K562 (cell line): Measurements from ENCODE around the gene MYLIP. TPM values are rescaled to one million over a fixed set of nuclear protein-coding genes. Genes with fewer than 3 reads are reported as not detected.

ENCODE experiments used
- ATAC-seq: fragments of 200-7000 bp; cut with Tn5 transposase; 3 replicates; pipeline ENCODE4 v1.9.1; 2020; ENCODE audit warnings: moderate library complexity
- BruUV-seq: library from RNA; stranded (reverse); fragments of 400-500 nt; replicated peaks from 2 replicates; lab custom pipeline; 2021; lab: Mats Ljungman, UMichigan
- CTCF ChIA-PET: fragments of 300-600 bp; formaldehyde crosslinking; extraction: SDS; loops from one replicate; lab custom pipeline; 2021; ENCODE audit warnings: low intra/inter-chr PET ratio; lab: Yijun Ruan, JAX
- POLR2A ChIA-PET: fragments of 300-600, 350-650 bp; sonication (Branson Sonifier 250); formaldehyde crosslinking; extraction: SDS; loops from one replicate; lab custom pipeline; 2021; ENCODE audit warnings: antibody characterized with exemption, inconsistent platforms; lab: Yijun Ruan, JAX
- DNase-seq, 4 experiments: peaks; one replicate each; pipeline versions ENCODE4 v3.0.0 to v3.0.0-alpha.2; 2011 to 2018; ENCODE audit warnings: low spot score in 3 of 4, mixed read lengths in 3 of 4; ENCODE audit errors: extremely low read depth in 1 of 4
- FAIRE-seq: peaks from 2 replicates; lab custom pipeline; 2011; peaks lifted over from hg19 to GRCh38; lab: Jason Lieb, UNC
- H2AFZ ChIP-seq: 2 replicates; pipeline ENCODE4 v1.6.0; 2011; ENCODE audit warnings: low read depth, low read length, control low read depth, inconsistent platforms
- H3K27ac ChIP-seq: fragments of 200-600 bp; 3 replicates; pipeline ENCODE4 v1.8.0; 2011; ENCODE audit warnings: low read depth, mild to moderate bottlenecking, control low read depth, inconsistent platforms, low read length, moderate library complexity, mixed read lengths; ENCODE audit errors: extremely low read depth
- H3K27me3 ChIP-seq, 2 experiments: fragments of 300-600 bp in 1 of 2; 2 replicates in 1 of 2; 3 replicates in 1 of 2; pipeline versions ENCODE4 v1.6.0 to v1.8.0; 2011; ENCODE audit warnings: inconsistent platforms in 2 of 2, low read length in 2 of 2, mild to moderate bottlenecking in 1 of 2, mixed read lengths in 1 of 2, moderate library complexity in 1 of 2; ENCODE audit not compliant: control insufficient read depth in 2 of 2, insufficient read depth in 2 of 2
- H3K36me3 ChIP-seq: fragments of 300-600 bp; 3 replicates; pipeline ENCODE4 v1.8.0; 2011; ENCODE audit warnings: mild to moderate bottlenecking, low read length, inconsistent platforms; ENCODE audit not compliant: control insufficient read depth, insufficient read depth
- H3K4me1 ChIP-seq, 2 experiments: fragments of 200-600 bp in 1 of 2; replicated peaks in 1 of 2; 2 replicates in 1 of 2; 3 replicates in 1 of 2; pipeline versions ENCODE4 v1.5.1 to v1.8.0; 2011; ENCODE audit warnings: inconsistent platforms in 2 of 2, low read length in 2 of 2, mild to moderate bottlenecking in 1 of 2, mixed read lengths in 1 of 2, moderate library complexity in 1 of 2; ENCODE audit not compliant: control insufficient read depth in 2 of 2, insufficient read depth in 2 of 2
- H3K4me2 ChIP-seq: 2 replicates; pipeline ENCODE4 v1.6.1; 2011; ENCODE audit warnings: low read length, control low read depth, inconsistent platforms, mixed read lengths; ENCODE audit not compliant: insufficient read depth
- H3K4me3 ChIP-seq: fragments of 200-600 bp; sonication (generic), shearing (Covaris generic); 2 replicates; pipeline ENCODE4 v1.5.1; 2016; ENCODE audit warnings: control low read depth, inconsistent platforms
- H3K79me2 ChIP-seq: fragments of 200-600 bp; 3 replicates; pipeline ENCODE4 v1.8.0; 2011; ENCODE audit warnings: low read length, inconsistent platforms; ENCODE audit not compliant: control insufficient read depth, insufficient read depth
- H3K9ac ChIP-seq, 2 experiments: 2 replicates each; pipeline versions ENCODE4 v1.6.0 to v1.6.1; 2011; ENCODE audit warnings: low read depth in 2 of 2, low read length in 2 of 2, control low read depth in 1 of 2, inconsistent platforms in 1 of 2, mild to moderate bottlenecking in 1 of 2, mixed read lengths in 1 of 2; ENCODE audit not compliant: insufficient read depth in 1 of 2
- H3K9me1 ChIP-seq: one replicate; pipeline ENCODE4 v1.6.0; 2011; ENCODE audit warnings: inconsistent platforms, mild to moderate bottlenecking, low read length, moderate library complexity; ENCODE audit not compliant: control insufficient read depth, insufficient read depth
- H3K9me3 ChIP-seq: replicated peaks from 2 replicates; pipeline ENCODE4 v1.5.1; 2011; ENCODE audit warnings: low read depth, low read length, inconsistent platforms; ENCODE audit not compliant: control insufficient read depth, insufficient read depth
- H4K20me1 ChIP-seq: replicated peaks from 2 replicates; pipeline ENCODE4 v1.6.1; 2011; ENCODE audit warnings: low read length, inconsistent platforms, mixed read lengths; ENCODE audit not compliant: control insufficient read depth, insufficient read depth
- CHD1 ChIP-seq: fragments of 200-600 bp; sonication (generic); IDR thresholded peaks from one replicate; pipeline ENCODE4 v1.6.1; 2012; ENCODE audit warnings: mild to moderate bottlenecking, moderate library complexity, low read length, inconsistent platforms
- FOXK1 ChIP-seq: sonication (generic); formaldehyde crosslinking; IDR thresholded peaks from 2 replicates; pipeline ENCODE4 v1.8.0; 2022; ENCODE audit warnings: missing genetic modification reagents, mild to moderate bottlenecking, borderline replicate concordance
- HNRNPL ChIP-seq: fragments of 200-400 bp; formaldehyde crosslinking; IDR thresholded peaks from 2 replicates; pipeline ENCODE4 v1.6.1; 2017; ENCODE audit warnings: low read depth, mild to moderate bottlenecking, low read length
- MTF1 ChIP-seq: fragments of 250-450 bp; sonication (Bioruptor Pico); IDR thresholded peaks from 2 replicates; pipeline ENCODE4 v1.9.0; 2021; ENCODE audit warnings: moderate library complexity, mild to moderate bottlenecking, inconsistent platforms, borderline replicate concordance
- PCBP2 ChIP-seq: fragments of 200-400 bp; formaldehyde crosslinking; IDR thresholded peaks from 2 replicates; pipeline ENCODE4 v1.6.1; 2018; ENCODE audit warnings: low read length, low read depth, mild to moderate bottlenecking, moderate library complexity; ENCODE audit not compliant: poor library complexity, severe bottlenecking
- PHTF2 ChIP-seq: fragments of 250-450 bp; sonication (Bioruptor Pico); IDR thresholded peaks from 2 replicates; pipeline ENCODE4 v1.5.0; 2021; ENCODE audit warnings: mild to moderate bottlenecking
- PTBP1 ChIP-seq: fragments of 200-400 bp; formaldehyde crosslinking; IDR thresholded peaks from 2 replicates; pipeline ENCODE4 v1.6.1; 2017; ENCODE audit warnings: low read depth, low read length
- PURB ChIP-seq: sonication (generic); formaldehyde crosslinking; IDR thresholded peaks from 2 replicates; pipeline ENCODE4 v1.9.0; 2021; ENCODE audit warnings: low read depth, mild to moderate bottlenecking, missing genetic modification reagents
- TAF7 ChIP-seq: fragments of 450-650 bp; IDR thresholded peaks from 2 replicates; pipeline ENCODE4 v1.6.1; 2016; ENCODE audit warnings: missing genetic modification characterization, missing compliant biosample characterization
- TSC22D4 ChIP-seq: fragments of 450-650 bp; IDR thresholded peaks from 2 replicates; pipeline ENCODE4 v1.6.1; 2016; ENCODE audit warnings: missing genetic modification characterization, missing biosample characterization, control low read depth
- ZBED1 ChIP-seq: IDR thresholded peaks from 2 replicates; pipeline ENCODE4 v1.6.1; 2014
- ZNF24 ChIP-seq: fragments of 450-650 bp; IDR thresholded peaks from 2 replicates; pipeline ENCODE4 v1.6.1; 2016
- ZNF274 ChIP-seq: IDR thresholded peaks from 2 replicates; pipeline ENCODE4 v1.6.1; 2011; ENCODE audit warnings: low read depth, mild to moderate bottlenecking, low read length, moderate library complexity, borderline replicate concordance
- ZNF347 ChIP-seq: fragments of 450-650 bp; formaldehyde crosslinking; IDR thresholded peaks from 2 replicates; pipeline ENCODE4 v1.4.0; 2020; ENCODE audit warnings: low read depth, mild to moderate bottlenecking, moderate library complexity
- ZNF583 ChIP-seq: fragments of 250-450 bp; sonication (Bioruptor Pico); IDR thresholded peaks from 2 replicates; pipeline ENCODE4 v1.4.0; 2020
- WGBS: fragments of 100-300 bp; shearing (Covaris generic); methylation state at CpG from one replicate; pipeline ENCODE4 v1.1.6; 2016; ENCODE audit warnings: low coverage, mixed read lengths; ENCODE audit not compliant: insufficient coverage; ENCODE audit errors: missing lambda C conversion rate; 5-methylcytosine and 5-hydroxymethylcytosine counted together
- in situ Hi-C: fragments of 300-500 bp; cut with MboI; formaldehyde crosslinking; loops from 4 replicates; pipeline ENCODE4 v1.15.0; 2018; ENCODE audit warnings: inconsistent platforms, mixed read lengths
- intact Hi-C: fragments of 100-400 bp; cut with micrococcal nuclease; formaldehyde crosslinking; loops from 2 replicates; pipeline ENCODE4 v1.14.2; 2022
- polyA plus RNA-seq, 8 experiments: library from polyadenylated mRNA; depleted of rRNA in 4 of 8; stranded (reverse) in 5 of 8; unstranded in 3 of 8; fragments of >200 nt; fragmentation: Nextera tagmentation in 2 of 8; fragmentation: Illumina TruSeq in 1 of 8; extraction: Ambion mirVana in 2 of 8; extraction: Trizol in 1 of 8; gene quantifications; 2 replicates each; pipeline versions ENCODE4 v1.2.1 to v1.2.3, GENCODE V29; 2011 to 2014; ENCODE audit warnings: inconsistent platforms in 1 of 8, missing spikeins in 1 of 8
- total RNA-seq, 7 experiments: library from RNA; depleted of rRNA in 6 of 7; stranded (reverse); fragments of >200 nt in 6 of 7; fragmentation: Illumina TruSeq in 2 of 7; extraction: Trizol in 2 of 7; gene quantifications; 2 replicates each; pipeline versions ENCODE4 v1.2.1 to v1.2.3, GENCODE V29; 2011 to 2021; ENCODE audit warnings: low replicate concordance in 1 of 7
- TF ChIP-seq, protein P1 (sequence below): sonication (generic); formaldehyde crosslinking; IDR thresholded peaks from 2 replicates; pipeline ENCODE4 v1.8.0; 2022; ENCODE audit warnings: missing genetic modification reagents, mild to moderate bottlenecking, borderline replicate concordance
- TF ChIP-seq, protein P2 (sequence below), 2 experiments: fragments of 200-800 bp in 1 of 2; sonication (Bioruptor generic) in 1 of 2; sonication (generic) in 1 of 2; formaldehyde crosslinking in 1 of 2; IDR thresholded peaks in 1 of 2; conservative IDR thresholded peaks in 1 of 2; 2 replicates each; pipeline versions ENCODE4 v1.5.0 to v1.6.1; 2016 to 2020; ENCODE audit warnings: missing compliant biosample characterization in 1 of 2, missing genetic modification characterization in 1 of 2, missing genetic modification reagents in 1 of 2
- TF ChIP-seq, protein P3 (sequence below): sonication (generic); formaldehyde crosslinking; IDR thresholded peaks from 2 replicates; pipeline ENCODE4 v1.4.0; 2020; ENCODE audit warnings: mild to moderate bottlenecking, missing genetic modification reagents

Gene MYLIP
- total and polyA plus RNA-seq, 9 of the 15 experiments (the other 6 are each of a cell fraction or from before 2014, with no cell fraction given) = 10.8 to 43.5 (median 31.5) TPM

DNA sequence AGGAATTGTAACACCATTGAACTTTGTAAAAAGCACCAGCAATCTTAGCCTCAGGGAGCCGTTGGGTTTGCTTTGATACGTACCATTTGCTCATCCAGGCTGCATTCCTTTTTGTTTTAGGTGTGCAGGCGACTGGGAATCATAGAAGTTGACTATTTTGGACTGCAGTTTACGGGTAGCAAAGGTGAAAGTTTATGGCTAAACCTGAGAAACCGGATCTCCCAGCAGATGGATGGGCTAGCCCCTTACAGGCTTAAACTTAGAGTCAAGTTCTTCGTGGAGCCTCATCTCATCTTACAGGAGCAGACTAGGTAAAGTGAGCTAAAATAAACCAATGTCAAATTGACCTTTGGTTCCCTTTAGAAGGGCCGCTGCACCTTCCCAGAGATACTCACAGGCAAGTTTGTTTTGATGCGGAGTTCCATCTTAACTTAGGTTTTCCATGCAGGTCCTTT is 1.6 kb downstream of the MYLIP start:
- CTCF ChIA-PET = interaction anchor here (1.0 to 6.2 kb wide), 3 partner anchors 147 to 438 kb away, joined by 3 to 128 read pairs (median 5); no protein-coding TSS in a partner anchor
- H3K4me3 ChIP-seq = peak overlapping the region; percentile 90
- H3K9me1 ChIP-seq = peaks cover 6% of the 10 kb centered on the region
- peaks cover 20 to 30% of the 10 kb centered on the region in 2 experiments for H3K4me1 ChIP-seq
- 2% methylated on average over 8 of the region's 8 CpGs for WGBS
- H3K27me3 ChIP-seq = no peaks in the 10 kb centered on the region
- H3K79me2 ChIP-seq = peaks cover 66% of the 10 kb centered on the region
- H3K9me3 ChIP-seq = no peaks in the 10 kb centered on the region
- no peak for FAIRE-seq
- BruUV-seq = TSS peak; percentile 70
- intact Hi-C loops (loop anchor here (1.0 to 5.0 kb wide), 3 partner anchors 38 to 234 kb away; no protein-coding TSS in a partner anchor), in situ Hi-C loops (no loop called here)
- peaks cover 56% of the 10 kb centered on the region for H3K36me3 ChIP-seq
- POLR2A ChIA-PET = interaction anchor here (0.6 to 10.6 kb wide), 77 partner anchors 12 to 1887 kb away, joined by 3 to 186 read pairs (median 4); partner anchors contain the start of gene GMPR
- peak; percentile 0; the same call in 1 of the 3 replicates for ATAC-seq
- H2AFZ ChIP-seq = no peak overlapping the region
- peak overlapping the region; percentile 92 for H3K27ac ChIP-seq
- H4K20me1 ChIP-seq = peaks cover 47% of the 10 kb centered on the region
- peak overlapping the region; percentile 73 to 89; a peak in 3 of 4 replicates for H3K9ac ChIP-seq
- H3K4me2 ChIP-seq = peak overlapping the region; percentile 93
- no peak for DNase-seq
- TF ChIP-seq ZNF347 (CRISPR knock-in tag) (no peak), ZNF24 (no peak), TAF7 (tag) (no peak), PCBP2 (no peak), MTF1 (CRISPR knock-in tag) (no peak), HNRNPL (no peak), ZNF583 (CRISPR knock-in tag) (no peak), PHTF2 (CRISPR knock-in tag) (no peak), ZNF274 (no peak), ZBED1 (no peak), PURB (no peak), TSC22D4 (tag) (no peak), CHD1 (peak; percentile 59), PTBP1 (no peak), FOXK1 (CRISPR knock-in tag) (no peak)
- TF ChIP-seq, protein P1, sequence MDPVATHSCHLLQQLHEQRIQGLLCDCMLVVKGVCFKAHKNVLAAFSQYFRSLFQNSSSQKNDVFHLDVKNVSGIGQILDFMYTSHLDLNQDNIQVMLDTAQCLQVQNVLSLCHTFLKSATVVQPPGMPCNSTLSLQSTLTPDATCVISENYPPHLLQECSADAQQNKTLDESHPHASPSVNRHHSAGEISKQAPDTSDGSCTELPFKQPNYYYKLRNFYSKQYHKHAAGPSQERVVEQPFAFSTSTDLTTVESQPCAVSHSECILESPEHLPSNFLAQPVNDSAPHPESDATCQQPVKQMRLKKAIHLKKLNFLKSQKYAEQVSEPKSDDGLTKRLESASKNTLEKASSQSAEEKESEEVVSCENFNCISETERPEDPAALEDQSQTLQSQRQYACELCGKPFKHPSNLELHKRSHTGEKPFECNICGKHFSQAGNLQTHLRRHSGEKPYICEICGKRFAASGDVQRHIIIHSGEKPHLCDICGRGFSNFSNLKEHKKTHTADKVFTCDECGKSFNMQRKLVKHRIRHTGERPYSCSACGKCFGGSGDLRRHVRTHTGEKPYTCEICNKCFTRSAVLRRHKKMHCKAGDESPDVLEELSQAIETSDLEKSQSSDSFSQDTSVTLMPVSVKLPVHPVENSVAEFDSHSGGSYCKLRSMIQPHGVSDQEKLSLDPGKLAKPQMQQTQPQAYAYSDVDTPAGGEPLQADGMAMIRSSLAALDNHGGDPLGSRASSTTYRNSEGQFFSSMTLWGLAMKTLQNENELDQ (CRISPR knock-in tag) = no peak
- TF ChIP-seq, protein P2, sequence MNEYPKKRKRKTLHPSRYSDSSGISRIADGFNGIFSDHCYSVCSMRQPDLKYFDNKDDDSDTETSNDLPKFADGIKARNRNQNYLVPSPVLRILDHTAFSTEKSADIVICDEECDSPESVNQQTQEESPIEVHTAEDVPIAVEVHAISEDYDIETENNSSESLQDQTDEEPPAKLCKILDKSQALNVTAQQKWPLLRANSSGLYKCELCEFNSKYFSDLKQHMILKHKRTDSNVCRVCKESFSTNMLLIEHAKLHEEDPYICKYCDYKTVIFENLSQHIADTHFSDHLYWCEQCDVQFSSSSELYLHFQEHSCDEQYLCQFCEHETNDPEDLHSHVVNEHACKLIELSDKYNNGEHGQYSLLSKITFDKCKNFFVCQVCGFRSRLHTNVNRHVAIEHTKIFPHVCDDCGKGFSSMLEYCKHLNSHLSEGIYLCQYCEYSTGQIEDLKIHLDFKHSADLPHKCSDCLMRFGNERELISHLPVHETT (CRISPR knock-in tag; conservative IDR thresholded peaks at IDR 0.05 in 1 of 2, IDR thresholded peaks at IDR 0.05 in 1 of 2) = no peak
- TF ChIP-seq, protein P3, sequence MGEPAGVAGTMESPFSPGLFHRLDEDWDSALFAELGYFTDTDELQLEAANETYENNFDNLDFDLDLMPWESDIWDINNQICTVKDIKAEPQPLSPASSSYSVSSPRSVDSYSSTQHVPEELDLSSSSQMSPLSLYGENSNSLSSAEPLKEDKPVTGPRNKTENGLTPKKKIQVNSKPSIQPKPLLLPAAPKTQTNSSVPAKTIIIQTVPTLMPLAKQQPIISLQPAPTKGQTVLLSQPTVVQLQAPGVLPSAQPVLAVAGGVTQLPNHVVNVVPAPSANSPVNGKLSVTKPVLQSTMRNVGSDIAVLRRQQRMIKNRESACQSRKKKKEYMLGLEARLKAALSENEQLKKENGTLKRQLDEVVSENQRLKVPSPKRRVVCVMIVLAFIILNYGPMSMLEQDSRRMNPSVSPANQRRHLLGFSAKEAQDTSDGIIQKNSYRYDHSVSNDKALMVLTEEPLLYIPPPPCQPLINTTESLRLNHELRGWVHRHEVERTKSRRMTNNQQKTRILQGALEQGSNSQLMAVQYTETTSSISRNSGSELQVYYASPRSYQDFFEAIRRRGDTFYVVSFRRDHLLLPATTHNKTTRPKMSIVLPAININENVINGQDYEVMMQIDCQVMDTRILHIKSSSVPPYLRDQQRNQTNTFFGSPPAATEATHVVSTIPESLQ (CRISPR knock-in tag) = no peak
